Stimulated activated CD8-positive, alpha-beta memory T cell treated with anti-CD3 and anti-CD28 coated beads, Interleukin-2, amount 100 ng/mL, for 48 hours (primary cell): ENCODE data around the gene SLC22A15.

Experiments used
- DNase-seq, 2 donors: peaks; one replicate each; pipeline ENCODE4 v3.0.0-alpha.2; 2020; ENCODE audit warnings: low read depth in 2 of 2

The SLC22A15 gene

DNA sequence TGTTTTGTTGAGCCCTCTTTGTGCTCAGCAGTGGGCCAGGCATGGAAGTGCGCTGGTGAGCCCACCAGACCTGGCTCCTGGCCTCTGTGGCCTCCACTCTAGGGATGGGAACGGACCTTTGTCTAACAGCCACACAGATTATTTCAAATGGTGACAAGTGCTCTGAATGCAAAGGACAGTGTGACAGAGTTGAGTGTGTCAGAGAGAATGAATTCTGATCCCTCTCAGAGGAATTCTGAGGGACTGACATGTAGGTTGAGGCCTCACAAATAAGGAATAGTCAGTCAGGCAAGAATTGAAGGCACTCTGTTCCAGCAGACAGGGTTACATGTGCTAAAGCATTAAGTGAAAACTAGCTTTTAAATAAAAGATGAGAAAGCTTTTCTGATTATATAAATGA, 123.6 kb downstream of the SLC22A15 start:
- no peak for DNase-seq

DNA sequence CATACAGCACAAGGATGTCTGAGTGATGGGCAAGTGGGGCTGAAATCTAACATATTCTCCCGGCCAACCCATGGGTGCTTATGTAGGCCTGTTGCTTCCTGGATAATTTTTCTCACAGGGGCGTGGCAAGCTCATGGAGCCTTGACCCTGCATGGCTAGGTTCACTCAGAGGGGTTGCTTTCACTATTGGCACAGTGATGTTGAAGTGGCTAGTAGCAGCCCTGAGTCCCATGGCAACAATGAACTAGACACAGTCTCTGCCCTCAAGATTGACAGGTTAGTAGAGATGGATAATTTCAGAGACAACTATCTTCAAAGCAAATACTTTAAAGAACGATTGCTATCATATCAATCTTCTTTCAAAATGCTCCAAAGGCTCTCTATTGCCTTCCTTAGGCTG, 128.4 kb downstream of the SLC22A15 start:
- no peak for DNase-seq

DNA sequence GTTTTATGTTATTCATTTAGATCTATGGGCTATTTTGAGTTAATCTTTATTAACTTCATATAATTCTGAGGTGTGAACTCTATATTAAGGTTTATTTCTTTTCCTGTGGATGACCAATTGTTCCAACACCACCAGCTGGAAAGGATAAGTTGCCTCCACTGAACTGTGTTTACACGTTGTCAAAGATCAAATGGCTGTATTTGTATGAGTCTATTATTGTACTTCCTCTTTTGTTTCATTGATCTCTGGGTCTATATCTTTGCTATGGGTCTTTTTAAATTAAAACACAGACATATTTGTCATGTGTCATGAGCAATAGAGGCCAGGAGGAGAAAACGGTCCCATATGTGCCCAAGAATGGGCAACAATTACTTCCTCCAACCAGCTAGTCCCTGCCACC, 129.7 kb downstream of the SLC22A15 start:
- no peak for DNase-seq

DNA sequence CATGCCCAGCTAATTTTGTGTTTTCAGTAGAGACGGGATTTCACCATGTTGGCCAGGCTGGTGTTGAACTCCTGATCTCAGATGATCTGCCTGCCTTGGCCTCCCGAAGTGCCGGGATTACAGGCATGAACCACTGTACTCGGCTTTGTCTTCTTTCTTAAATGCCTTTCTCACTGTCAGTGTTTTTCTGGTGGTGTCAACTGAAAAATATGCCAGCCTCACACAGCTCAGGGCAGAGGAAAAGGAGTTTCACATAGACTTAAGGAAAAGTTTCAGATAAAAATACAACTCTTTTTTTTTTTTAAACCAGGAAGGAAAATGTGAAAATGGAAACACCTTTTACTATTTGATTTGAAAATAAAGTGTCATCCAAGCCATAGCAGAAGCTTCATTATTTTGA, 130.3 kb downstream of the SLC22A15 start:
- DNase-seq, result no peak

DNA sequence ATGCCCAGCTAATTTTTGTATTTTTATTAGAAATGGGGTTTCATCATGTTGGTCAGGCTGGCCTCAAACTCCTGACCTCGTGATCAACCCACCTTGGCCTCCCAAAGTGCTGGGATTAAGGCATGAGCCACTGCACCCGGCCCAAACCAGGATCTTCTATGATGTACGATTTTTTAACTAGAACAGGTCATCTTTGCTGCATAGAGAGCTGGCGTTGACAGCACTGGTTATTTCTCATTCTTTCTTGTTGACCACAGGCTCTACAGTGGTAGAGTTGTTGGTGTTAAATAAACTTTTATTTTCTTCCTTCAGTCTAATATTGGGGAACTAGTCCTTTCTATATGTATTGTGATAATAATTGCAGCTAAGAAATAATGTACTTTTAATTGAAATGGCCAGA, 131.1 kb downstream of the SLC22A15 start:
- DNase-seq, result no peak

DNA sequence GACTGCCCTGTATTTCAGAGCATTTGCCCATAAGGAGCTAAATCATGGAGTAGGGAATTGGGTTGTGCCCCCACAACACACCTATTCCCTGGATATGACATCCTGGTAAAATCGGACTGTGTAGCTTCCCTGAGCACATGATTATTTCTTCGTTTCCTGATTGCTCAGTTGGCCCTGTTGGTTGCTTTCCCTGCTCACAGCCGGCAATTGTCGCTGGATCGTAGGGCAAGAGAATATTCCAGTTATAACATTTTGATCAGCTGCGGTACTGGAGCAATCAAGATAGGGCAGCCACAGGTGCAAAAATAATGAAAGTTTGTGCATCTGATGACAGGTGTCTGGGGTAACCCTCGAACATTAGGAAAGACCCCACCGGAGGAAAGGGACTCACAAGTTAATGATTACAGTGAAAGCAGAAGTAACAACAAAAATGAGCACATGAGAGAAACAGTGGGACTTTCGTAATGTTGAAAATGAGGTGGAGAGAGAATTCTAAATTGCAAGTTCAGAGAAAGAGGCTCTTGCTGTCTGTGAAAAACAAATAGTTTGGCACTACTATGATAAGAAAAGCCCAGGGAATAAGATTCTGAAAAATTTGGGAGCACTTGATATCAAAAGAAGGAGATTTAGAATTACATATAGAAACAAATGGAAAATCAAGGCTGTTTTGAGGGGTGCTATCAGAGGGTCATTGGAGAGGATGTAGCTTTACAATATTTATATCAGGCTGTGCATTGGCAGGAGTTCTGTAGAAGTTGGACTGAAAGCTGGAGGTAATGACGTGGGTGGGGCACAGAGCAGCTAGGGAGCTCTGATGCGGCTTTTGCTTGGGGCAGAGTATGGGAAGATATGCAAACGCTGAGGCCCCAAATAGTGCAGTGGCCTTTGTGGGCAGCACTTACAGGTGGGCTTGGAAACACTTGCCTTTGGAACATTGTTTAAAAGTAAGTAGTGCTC, 134.5 kb downstream of the SLC22A15 start, which contains the start of gene MAB21L3:
Gene MAB21L3, plus strand, starts transcription at position 833 of the 957 bp plus-strand sequence. CDS start 1,217 bp downstream, outside the sequence.
- no peak for DNase-seq

DNA sequence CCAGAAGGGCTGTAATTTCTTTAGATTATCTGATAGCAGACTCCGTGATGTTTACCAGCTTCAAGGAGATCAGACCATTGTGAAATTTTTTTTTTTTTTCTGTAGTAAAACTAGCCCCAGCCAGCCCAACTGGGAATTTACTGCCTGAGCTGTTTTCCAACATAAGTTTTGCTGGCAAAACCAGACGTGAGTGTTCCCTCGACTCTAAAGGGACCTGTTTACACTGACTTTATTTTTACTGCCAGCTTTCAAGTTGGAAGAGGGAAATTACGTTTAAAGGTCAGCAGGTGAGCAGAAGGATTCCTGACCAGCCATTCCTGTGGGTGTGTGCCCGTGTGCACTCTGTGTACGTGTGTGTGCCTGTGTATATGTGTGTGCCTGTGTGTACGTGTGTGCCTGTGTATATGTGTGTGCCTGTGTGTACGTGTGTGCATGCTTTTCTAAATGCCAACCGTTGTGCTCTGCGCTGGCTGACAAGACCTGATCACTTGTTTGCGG, 135.3 kb downstream of the SLC22A15 start:
- no peak for DNase-seq

DNA sequence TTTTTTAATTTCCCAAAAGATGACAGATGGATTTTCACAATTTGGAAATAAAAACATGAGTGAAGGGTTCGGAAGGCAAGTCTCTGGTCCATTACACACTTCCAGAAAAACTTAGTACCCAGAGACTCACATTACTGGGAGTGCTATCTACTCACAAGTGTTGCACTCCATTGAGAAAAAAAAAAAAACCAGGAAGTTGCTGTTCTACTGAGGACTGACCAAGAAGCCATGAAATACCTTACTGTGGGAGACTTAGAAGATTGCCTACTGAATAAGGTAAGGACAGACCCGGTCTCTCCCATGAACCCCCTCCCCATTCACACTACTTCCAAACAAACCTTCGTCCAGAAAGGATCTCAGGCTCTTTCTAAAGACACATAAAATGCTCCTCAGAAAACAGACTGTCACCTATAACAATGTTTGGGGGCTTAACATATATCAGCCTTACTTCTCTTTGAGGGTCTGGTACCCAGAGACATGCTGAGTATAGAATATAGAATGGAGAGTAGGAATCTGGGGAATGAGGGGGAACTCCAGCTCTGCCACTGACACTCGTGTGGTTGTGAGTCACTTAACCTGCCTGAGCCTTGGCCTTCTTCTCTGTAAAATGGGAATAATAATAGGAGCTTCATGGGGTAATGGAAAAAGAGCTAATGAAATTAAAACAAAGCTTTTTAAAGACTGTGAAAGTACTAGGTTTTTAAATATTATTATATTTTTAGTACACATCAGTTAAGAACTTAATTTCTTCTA, 136.3 kb downstream of the SLC22A15 start:
- DNase-seq, result no peak

DNA sequence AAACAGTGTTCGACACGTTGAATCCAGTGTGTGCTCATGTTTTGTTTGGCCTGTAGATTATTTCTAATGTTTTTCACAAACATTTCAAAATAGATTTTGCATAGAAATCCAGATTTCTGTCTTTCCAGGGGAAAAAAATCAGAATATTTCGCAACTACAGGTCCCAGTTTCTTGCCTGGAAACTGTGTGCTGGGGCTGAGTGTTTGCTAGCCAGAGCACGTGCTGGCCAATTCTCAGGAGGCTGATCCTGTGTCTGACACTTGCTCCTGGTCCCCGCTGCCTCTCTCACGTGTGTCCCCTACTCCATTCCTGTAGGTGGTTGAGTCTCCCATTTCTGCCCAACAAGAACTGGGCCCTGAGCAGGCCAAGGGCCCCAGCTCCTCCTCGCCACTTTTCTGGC, 137.3 kb downstream of the SLC22A15 start:
- no peak for DNase-seq

DNA sequence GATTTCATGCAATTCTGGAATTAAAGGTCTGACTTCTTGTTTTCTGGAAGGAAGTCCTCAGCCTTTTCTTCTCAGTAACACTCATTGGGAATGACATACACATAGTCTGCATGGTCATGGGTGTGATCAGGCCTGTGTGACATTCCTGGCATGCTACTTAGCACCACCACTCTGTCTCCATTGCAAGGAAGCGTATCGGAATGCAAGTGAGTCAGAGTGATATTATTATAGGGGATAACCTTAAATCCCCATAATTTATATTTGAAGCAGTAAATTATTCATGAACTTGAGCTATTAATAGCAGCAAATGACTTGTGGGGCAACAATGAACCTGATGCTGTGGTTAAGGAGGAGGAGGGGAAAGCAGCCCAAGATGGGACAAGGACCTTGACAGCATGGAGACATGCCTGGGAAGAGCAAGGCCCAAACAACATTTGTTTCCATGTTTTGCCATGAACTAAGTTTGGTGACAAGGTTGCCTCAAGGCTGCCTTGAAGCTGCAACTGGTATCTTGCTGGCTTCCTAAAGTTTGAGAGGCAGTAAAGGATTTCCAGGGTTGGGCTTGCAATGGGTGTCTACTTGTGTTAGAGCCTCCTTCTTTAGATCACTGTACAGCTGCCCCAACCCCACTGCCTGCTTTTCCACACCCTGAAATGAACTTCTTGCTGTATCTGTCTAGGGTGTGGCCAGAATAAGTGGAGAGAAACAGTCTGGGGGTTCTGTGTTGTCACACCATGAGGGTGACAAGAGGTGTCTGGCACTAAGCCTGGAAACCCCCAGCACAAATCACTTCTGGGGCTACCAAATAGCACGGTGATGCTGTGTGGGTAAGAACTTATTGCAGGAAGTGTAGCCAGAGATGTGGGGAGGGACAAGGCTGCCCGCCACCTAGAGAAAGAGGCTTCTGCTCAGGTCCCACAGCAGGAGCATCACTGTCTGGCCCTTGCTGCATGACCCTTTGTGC, 139.4 kb downstream of the SLC22A15 start:
- no peak for DNase-seq

DNA sequence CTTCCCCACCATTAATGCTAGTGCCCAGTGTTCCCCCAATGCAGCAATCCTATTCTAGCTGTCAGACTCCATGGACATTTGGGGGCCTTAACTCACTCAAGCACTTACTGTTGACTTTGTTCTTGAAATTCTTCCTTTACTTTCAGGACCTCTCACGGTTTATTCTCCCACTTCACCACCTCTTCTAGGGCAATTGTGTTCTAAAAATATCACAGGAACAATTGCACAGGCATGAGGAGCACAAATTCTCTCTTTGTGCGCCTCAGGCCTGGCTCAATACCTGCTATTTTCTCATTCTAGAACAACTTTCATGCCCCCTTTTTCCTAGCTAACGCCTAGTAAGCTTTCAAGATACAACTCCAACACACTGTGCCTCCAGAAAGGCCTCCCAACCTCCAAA, 142.2 kb downstream of the SLC22A15 start:
- no peak for DNase-seq
